Karpas-422 (cell line): ENCODE results near the gene SPPL3. TPM values are rescaled to one million over a fixed set of nuclear protein-coding genes. Genes with fewer than 3 reads are reported as not detected.

Experiments used
- DNase-seq: peaks from one replicate; pipeline ENCODE4 v3.0.0-alpha.2; 2015
- H2AFZ ChIP-seq: fragments of 200-600 bp; sonication (generic); 2 replicates; pipeline ENCODE4 v1.6.1; 2014; ENCODE audit warnings: antibody characterized with exemption, low read length, mixed read lengths
- H3K27ac ChIP-seq: fragments of 200-600 bp; sonication (generic); 2 replicates; pipeline ENCODE4 v1.5.1; 2014; ENCODE audit warnings: mild to moderate bottlenecking, low read length, moderate library complexity
- H3K27me3 ChIP-seq: fragments of 200-600 bp; sonication (generic); 2 replicates; pipeline ENCODE4 v1.6.1; 2014; ENCODE audit warnings: low read length, mixed read lengths
- H3K36me3 ChIP-seq: fragments of 200-600 bp; sonication (generic); 2 replicates; pipeline ENCODE4 v1.6.1; 2014; ENCODE audit warnings: low read length, mixed read lengths; ENCODE audit not compliant: insufficient read depth
- H3K4me1 ChIP-seq: fragments of 200-600 bp; sonication (generic); 2 replicates; pipeline ENCODE4 v1.6.1; 2014; ENCODE audit warnings: mild to moderate bottlenecking, low read length, mixed read lengths
- H3K4me2 ChIP-seq: fragments of 200-600 bp; sonication (generic); 2 replicates; pipeline ENCODE4 v1.6.1; 2014; ENCODE audit warnings: low read length, low read depth, mild to moderate bottlenecking; ENCODE audit not compliant: poor library complexity, severe bottlenecking
- H3K4me3 ChIP-seq: fragments of 200-600 bp; sonication (generic); 2 replicates; pipeline ENCODE4 v1.5.1; 2014; ENCODE audit warnings: mild to moderate bottlenecking, antibody characterized with exemption, low read length, mixed read lengths
- H3K79me2 ChIP-seq: fragments of 200-600 bp; sonication (generic); 2 replicates; pipeline ENCODE4 v1.6.1; 2014; ENCODE audit warnings: mild to moderate bottlenecking, low read length, mixed read lengths
- H3K9ac ChIP-seq: fragments of 200-600 bp; sonication (generic); 2 replicates; pipeline ENCODE4 v1.6.0; 2014; ENCODE audit warnings: low read length
- H3K9me2 ChIP-seq: fragments of 200-600 bp; sonication (generic), shearing (Covaris generic); replicated peaks from 2 replicates; pipeline ENCODE4 v1.6.0; 2014; ENCODE audit warnings: mild to moderate bottlenecking, low read length, moderate library complexity; ENCODE audit not compliant: insufficient read depth
- H3K9me3 ChIP-seq: fragments of 300-700, 200-600 bp; sonication (generic); 2 replicates; pipeline ENCODE4 v1.6.1; 2014; ENCODE audit warnings: low read length, mixed read lengths
- H4K20me1 ChIP-seq: fragments of 200-600 bp; sonication (generic); 2 replicates; pipeline ENCODE4 v1.6.1; 2014; ENCODE audit warnings: mild to moderate bottlenecking, antibody characterized with exemption, low read length, low read depth; ENCODE audit not compliant: insufficient read depth
- total RNA-seq: library from RNA; depleted of rRNA; stranded (reverse); fragments of >200 nt; shearing (Covaris generic); gene quantifications from 2 replicates; pipeline ENCODE4 v1.2.3, GENCODE V29; 2014; ENCODE audit warnings: low replicate concordance

The SPPL3 gene
- total RNA-seq, 1 experiment from 2014 or later = 11.9 TPM

DNA sequence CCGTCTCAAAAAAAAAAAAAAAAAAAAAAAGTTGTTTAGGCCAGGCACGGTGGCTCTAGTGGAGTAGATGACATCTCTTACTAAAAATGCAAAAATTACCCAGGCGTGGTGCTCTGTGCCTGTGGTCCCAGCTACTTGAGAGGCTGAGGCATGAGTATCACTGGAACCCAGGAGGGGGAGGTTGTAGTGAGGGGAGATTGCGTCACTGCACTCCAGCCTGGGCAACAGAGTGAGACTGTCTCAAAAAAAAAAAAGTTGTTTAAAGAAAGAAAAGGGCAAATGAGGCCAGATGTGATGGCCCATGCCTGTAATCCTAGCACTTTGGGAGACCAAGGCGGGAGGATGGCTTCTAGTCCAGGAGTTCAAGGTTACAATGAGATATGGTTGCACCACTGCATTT, 36.6 kb upstream of the SPPL3 start:
- no peaks in the 10 kb centered on the region for H3K36me3 ChIP-seq
- H3K27ac ChIP-seq = no peak overlapping the region
- H3K9me3 ChIP-seq = no peaks in the 10 kb centered on the region
- no peaks in the 10 kb centered on the region for H3K9me2 ChIP-seq
- H3K9ac ChIP-seq = no peak overlapping the region
- DNase-seq = no peak
- H3K4me3 ChIP-seq = no peak overlapping the region
- H3K4me1 ChIP-seq = no peaks in the 10 kb centered on the region
- H4K20me1 ChIP-seq = no peaks in the 10 kb centered on the region
- no peaks in the 10 kb centered on the region for H3K27me3 ChIP-seq
- H2AFZ ChIP-seq = no peak overlapping the region
- no peak overlapping the region for H3K4me2 ChIP-seq
- no peaks in the 10 kb centered on the region for H3K79me2 ChIP-seq

DNA sequence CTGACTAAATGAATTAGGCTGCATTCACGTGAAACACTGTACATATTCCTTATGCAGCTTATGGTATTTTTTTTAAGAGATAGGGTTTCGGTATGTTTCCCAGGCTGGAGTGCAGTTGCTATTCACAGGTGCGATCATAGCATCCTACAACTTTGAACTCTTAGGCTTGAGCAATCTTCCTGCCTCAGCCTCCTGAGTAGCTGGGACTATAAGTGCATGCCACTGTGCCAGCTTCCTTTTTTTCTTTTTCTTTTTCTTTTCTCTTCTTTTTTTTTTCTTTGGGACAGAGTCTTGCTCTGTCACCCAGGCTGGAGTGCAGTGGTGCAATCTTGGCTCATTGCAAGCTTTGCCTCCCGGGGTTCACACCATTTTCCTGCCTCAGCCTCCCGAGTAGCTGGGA, 35.8 kb upstream of the SPPL3 start:
- no peaks in the 10 kb centered on the region for H3K36me3 ChIP-seq
- H3K4me3 ChIP-seq = no peak overlapping the region
- no peak overlapping the region for H3K27ac ChIP-seq
- no peaks in the 10 kb centered on the region for H3K9me3 ChIP-seq
- H3K27me3 ChIP-seq = no peaks in the 10 kb centered on the region
- H3K79me2 ChIP-seq = no peaks in the 10 kb centered on the region
- H2AFZ ChIP-seq = no peak overlapping the region
- H3K4me1 ChIP-seq = no peaks in the 10 kb centered on the region
- no peak for DNase-seq
- H4K20me1 ChIP-seq = no peaks in the 10 kb centered on the region
- H3K9me2 ChIP-seq = no peaks in the 10 kb centered on the region
- no peak overlapping the region for H3K9ac ChIP-seq
- H3K4me2 ChIP-seq = no peak overlapping the region

DNA sequence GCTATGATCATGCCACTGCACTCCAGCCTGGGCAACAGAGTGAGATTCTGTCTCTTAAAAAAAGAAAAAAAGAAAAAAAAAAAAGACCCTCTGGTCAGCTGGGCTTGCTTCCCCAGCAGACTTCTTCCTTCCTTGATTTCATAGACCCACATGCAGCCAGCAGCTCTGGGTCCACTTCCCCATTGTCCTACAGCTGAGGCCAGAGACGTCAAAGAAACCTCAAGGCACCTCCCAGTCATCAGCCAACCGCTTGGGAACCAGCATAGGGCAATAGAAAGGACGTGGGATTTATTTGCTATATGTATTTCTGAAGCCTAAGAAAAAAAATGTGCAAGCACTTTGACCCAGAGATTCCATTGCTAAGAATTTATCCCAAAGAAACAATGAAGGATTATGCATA, 35.4 kb upstream of the SPPL3 start:
- H3K27ac ChIP-seq = no peak overlapping the region
- no peaks in the 10 kb centered on the region for H3K36me3 ChIP-seq
- no peak overlapping the region for H2AFZ ChIP-seq
- DNase-seq = no peak
- H3K9me3 ChIP-seq = no peaks in the 10 kb centered on the region
- no peaks in the 10 kb centered on the region for H3K9me2 ChIP-seq
- no peaks in the 10 kb centered on the region for H3K27me3 ChIP-seq
- H3K79me2 ChIP-seq = no peaks in the 10 kb centered on the region
- H3K4me2 ChIP-seq = no peak overlapping the region
- H4K20me1 ChIP-seq = no peaks in the 10 kb centered on the region
- H3K4me3 ChIP-seq = no peak overlapping the region
- no peaks in the 10 kb centered on the region for H3K4me1 ChIP-seq
- H3K9ac ChIP-seq = no peak overlapping the region

DNA sequence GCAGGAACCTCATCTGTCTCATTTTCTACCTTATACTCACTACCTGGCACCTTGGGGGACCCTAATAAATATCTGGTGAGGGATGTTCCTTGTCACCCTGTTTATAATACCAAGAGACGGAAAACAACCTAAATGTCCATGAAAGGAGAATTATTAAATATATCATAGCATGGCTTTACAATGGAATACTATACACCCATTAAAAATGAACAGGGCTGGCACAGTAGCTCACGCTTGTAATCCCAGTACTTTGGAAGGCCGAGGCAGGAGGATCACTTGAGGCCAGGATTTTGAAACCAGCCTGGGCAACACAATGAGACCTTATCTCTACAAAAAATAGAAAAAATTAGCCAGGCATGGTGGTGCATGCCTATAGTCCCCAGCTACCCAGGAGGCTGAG, 34.3 kb upstream of the SPPL3 start:
- no peak overlapping the region for H3K9ac ChIP-seq
- H3K27ac ChIP-seq = no peak overlapping the region
- H3K27me3 ChIP-seq = no peaks in the 10 kb centered on the region
- H2AFZ ChIP-seq = no peak overlapping the region
- H3K36me3 ChIP-seq = no peaks in the 10 kb centered on the region
- H3K4me2 ChIP-seq = no peak overlapping the region
- H3K4me3 ChIP-seq = no peak overlapping the region
- H3K9me2 ChIP-seq = no peaks in the 10 kb centered on the region
- H3K9me3 ChIP-seq = no peaks in the 10 kb centered on the region
- no peaks in the 10 kb centered on the region for H3K4me1 ChIP-seq
- H3K79me2 ChIP-seq = no peaks in the 10 kb centered on the region
- no peak for DNase-seq
- H4K20me1 ChIP-seq = no peaks in the 10 kb centered on the region

GRCh38 chr12:120936197-120936596, 32.0 kb upstream of the SPPL3 start:
- Histone ChIP-seq H3K9me2 (no peaks in the 10 kb centered on the region), H2AFZ (no peak overlapping the region), H3K27me3 (no peaks in the 10 kb centered on the region), H3K79me2 (no peaks in the 10 kb centered on the region), H3K9me3 (no peaks in the 10 kb centered on the region), H3K9ac (no peak overlapping the region), H3K36me3 (no peaks in the 10 kb centered on the region), H3K27ac (no peak overlapping the region), H3K4me2 (no peak overlapping the region), H3K4me1 (no peaks in the 10 kb centered on the region), H3K4me3 (no peak overlapping the region), H4K20me1 (no peaks in the 10 kb centered on the region)
- no peak for DNase-seq

- DNase-seq = no peak
- H3K4me1 ChIP-seq = no peaks in the 10 kb centered on the region
- H3K9me2 ChIP-seq = no peaks in the 10 kb centered on the region
- no peaks in the 10 kb centered on the region for H4K20me1 ChIP-seq
- no peaks in the 10 kb centered on the region for H3K9me3 ChIP-seq
- H3K36me3 ChIP-seq = no peaks in the 10 kb centered on the region
- H3K4me2 ChIP-seq = no peak overlapping the region
- no peak overlapping the region for H2AFZ ChIP-seq
- H3K27ac ChIP-seq = no peak overlapping the region
- H3K9ac ChIP-seq = no peak overlapping the region
- H3K27me3 ChIP-seq = no peaks in the 10 kb centered on the region
- no peak overlapping the region for H3K4me3 ChIP-seq
- no peaks in the 10 kb centered on the region for H3K79me2 ChIP-seq
These were observed 29.6 kb upstream of the SPPL3 start for GRCh38 chr12:120933786-120934185.

GRCh38 chr12:120932956-120933526, 28.9 kb upstream of the SPPL3 start:
- Histone ChIP-seq H3K79me2 (no peaks in the 10 kb centered on the region), H3K9ac (no peak overlapping the region), H4K20me1 (no peaks in the 10 kb centered on the region), H3K9me3 (no peaks in the 10 kb centered on the region), H3K4me1 (no peaks in the 10 kb centered on the region), H3K9me2 (no peaks in the 10 kb centered on the region), H3K27ac (no peak overlapping the region), H3K4me3 (no peak overlapping the region), H2AFZ (no peak overlapping the region), H3K36me3 (no peaks in the 10 kb centered on the region), H3K27me3 (no peaks in the 10 kb centered on the region), H3K4me2 (no peak overlapping the region)
- no peak for DNase-seq

DNA sequence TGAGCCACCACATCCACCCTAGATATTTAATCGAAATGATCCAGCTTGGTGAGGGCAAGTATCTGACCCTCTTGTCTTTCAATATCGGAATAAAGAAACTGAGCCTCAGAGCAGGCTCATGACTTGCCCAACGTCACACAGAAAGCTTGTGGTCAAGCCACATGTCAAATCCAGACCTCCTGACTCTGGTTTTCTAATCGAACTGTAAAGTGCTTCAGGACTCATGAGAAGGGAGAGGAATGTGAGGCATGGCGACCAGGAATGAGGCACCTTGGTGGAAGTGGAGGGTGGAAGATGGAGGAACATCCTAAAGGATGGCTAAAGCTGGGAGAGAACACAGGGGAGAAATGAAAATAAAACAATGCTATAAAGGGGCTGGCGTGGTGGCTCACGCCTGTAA, 27.9 kb upstream of the SPPL3 start:
- no peak for DNase-seq
- Histone ChIP-seq H4K20me1 (no peaks in the 10 kb centered on the region), H2AFZ (no peak overlapping the region), H3K9me2 (no peaks in the 10 kb centered on the region), H3K9ac (no peak overlapping the region), H3K27ac (no peak overlapping the region), H3K79me2 (no peaks in the 10 kb centered on the region), H3K4me3 (no peak overlapping the region), H3K9me3 (no peaks in the 10 kb centered on the region), H3K4me1 (no peaks in the 10 kb centered on the region), H3K27me3 (no peaks in the 10 kb centered on the region), H3K4me2 (no peak overlapping the region), H3K36me3 (no peaks in the 10 kb centered on the region)

GRCh38 chr12:120930032-120930431, 25.9 kb upstream of the SPPL3 start:
- Histone ChIP-seq H3K79me2 (no peaks in the 10 kb centered on the region), H3K9me3 (no peaks in the 10 kb centered on the region), H3K9ac (no peak overlapping the region), H3K9me2 (no peaks in the 10 kb centered on the region), H3K27me3 (no peaks in the 10 kb centered on the region), H3K4me3 (no peak overlapping the region), H3K4me1 (no peaks in the 10 kb centered on the region), H2AFZ (no peak overlapping the region), H4K20me1 (no peaks in the 10 kb centered on the region), H3K27ac (no peak overlapping the region), H3K36me3 (no peaks in the 10 kb centered on the region), H3K4me2 (no peak overlapping the region)
- no peak for DNase-seq
